ENCODE data around the gene DENND1A.

DNA sequence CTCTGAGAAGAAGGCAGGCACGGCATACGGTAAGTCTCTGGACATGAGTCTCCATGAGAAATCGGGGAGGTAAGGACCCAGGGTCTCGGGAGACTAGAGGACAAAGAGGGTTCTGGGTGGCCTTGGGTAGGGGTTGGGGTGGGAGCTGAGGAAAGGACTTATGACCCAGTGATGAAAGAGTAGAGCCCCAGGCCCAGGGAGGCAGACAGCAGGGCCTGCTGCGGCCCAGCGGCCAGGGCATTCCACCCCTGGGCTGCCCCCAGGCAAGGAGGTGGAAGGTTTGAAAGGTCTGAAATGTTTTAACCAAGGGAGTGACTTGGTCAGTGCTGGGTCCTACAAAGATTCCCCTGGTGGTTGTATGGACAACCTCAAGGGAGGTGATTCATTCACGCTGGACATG, 484.8 kb downstream of the DENND1A start:
- TF ChIP-seq, protein P1, sequence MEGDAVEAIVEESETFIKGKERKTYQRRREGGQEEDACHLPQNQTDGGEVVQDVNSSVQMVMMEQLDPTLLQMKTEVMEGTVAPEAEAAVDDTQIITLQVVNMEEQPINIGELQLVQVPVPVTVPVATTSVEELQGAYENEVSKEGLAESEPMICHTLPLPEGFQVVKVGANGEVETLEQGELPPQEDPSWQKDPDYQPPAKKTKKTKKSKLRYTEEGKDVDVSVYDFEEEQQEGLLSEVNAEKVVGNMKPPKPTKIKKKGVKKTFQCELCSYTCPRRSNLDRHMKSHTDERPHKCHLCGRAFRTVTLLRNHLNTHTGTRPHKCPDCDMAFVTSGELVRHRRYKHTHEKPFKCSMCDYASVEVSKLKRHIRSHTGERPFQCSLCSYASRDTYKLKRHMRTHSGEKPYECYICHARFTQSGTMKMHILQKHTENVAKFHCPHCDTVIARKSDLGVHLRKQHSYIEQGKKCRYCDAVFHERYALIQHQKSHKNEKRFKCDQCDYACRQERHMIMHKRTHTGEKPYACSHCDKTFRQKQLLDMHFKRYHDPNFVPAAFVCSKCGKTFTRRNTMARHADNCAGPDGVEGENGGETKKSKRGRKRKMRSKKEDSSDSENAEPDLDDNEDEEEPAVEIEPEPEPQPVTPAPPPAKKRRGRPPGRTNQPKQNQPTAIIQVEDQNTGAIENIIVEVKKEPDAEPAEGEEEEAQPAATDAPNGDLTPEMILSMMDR (IDR thresholded peaks at IDR 0.05): no peak
- TF ChIP-seq POLR2AphosphoS5 (IDR thresholded peaks at IDR 0.05): no peak
